Measurements from ENCODE around the gene APP.
"Not testable (repeated sequence)": the region's sequence is repeated elsewhere in the genome, so short reads cannot be mapped to it uniquely, and the experiment has no call there.

Gene APP

DNA sequence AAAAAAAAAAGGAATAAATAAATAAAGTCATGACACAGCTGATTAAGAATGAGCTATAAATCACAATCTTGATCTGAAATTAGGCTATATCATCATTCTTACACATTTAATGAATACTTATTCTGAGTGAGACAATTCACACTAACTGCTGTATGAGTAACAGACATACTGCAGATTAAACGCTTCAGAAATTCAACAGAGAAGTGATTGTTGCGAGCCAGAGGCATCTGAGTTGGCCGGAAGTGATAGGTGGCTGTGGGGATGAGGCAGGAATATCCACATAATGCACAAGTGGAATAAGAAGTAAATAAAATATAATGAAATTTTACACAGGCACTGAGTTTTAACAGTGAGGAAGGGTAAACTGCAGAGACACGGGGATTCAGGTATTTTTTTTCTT is 142.4 kb downstream of the APP start:
- in situ Hi-C loops (cut with HindIII; ENCODE audit: low sequenced_read_pairs): no loop called here

DNA sequence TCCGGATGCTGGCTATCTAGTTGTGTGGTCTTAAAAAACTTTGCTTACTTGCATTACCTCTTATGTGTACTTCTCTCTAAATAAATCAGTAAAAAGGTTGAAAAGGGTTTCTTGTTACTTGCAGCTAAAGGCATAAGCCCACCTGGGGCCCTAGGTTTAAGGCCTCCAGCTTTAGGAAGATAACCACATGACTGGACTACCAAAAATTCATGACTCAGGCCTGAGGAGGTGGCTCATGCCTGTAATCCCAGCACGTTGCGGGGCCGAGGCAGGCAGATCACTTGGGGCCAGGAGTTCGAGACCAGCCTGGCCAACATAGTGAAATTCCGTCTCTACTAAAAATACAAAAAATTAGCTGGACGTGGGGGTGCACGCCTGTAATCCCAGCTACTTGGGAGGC is 142.9 kb downstream of the APP start:
- in situ Hi-C loops (cut with HindIII; ENCODE audit: low sequenced_read_pairs): no loop called here

DNA sequence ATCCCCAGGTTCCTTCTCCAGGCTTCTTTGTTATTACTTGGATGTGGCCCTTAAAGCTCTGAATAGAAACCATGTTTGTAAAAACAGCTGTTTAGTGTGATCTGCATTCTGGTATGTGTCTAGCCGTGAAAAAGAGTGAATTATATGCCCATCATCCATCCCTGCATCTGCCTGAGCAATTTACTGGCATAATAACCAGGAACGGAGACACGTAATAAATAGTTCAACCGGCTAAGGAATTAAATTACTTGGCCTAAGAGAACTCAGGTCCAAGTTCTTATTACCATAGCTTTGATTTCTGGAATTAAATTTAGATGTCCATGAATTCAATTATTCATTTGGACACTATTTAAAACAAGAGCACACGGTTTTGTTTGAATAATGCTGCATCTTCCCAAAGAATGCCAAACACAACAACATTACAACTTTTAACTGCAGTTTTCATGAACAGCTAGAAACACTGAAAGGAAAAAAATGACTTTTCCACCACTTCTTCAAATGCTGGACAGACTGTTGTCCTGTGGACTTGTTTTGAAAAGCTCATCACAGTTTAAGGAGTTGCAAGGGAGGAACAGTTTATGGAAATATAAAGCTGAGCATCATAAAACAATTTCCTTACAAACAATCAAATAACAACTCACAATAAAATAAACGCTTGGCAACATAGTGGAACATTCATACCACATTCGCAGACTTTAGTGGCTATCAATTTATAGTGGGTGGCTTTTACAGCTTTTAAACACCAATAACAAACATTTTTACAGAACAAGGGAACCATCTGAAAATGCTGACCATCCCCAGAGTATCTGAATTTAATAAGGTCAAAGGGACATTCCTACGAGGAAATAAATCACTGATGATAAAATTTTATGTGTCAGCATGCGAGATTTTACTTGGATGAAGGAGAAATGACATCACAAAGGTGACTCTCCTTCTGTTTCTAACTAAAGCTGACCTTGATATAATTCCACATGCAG is 144.7 kb downstream of the APP start:
- in situ Hi-C loops (cut with HindIII; ENCODE audit: low sequenced_read_pairs): no loop called here

DNA sequence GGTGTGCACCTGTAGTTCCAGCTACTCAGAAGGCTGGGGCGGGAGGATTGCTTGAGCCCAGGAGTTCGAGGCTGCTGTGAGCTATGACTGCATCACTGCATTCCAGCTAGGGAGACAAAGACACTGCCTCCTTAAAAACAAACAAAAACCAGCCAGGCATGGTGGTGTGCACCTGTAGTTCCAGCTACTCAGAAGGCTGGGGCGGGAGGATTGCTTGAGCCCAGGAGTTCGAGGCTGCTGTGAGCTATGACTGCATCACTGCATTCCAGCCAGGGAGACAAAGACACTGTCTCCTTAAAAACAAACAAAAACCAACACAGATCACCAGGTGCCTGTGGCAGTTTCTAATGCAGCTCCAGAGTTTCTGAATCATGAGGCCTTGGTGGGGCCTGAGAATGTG is 147.2 kb downstream of the APP start:
- in situ Hi-C loops (cut with HindIII; ENCODE audit: low sequenced_read_pairs): not testable (repeated sequence)

DNA sequence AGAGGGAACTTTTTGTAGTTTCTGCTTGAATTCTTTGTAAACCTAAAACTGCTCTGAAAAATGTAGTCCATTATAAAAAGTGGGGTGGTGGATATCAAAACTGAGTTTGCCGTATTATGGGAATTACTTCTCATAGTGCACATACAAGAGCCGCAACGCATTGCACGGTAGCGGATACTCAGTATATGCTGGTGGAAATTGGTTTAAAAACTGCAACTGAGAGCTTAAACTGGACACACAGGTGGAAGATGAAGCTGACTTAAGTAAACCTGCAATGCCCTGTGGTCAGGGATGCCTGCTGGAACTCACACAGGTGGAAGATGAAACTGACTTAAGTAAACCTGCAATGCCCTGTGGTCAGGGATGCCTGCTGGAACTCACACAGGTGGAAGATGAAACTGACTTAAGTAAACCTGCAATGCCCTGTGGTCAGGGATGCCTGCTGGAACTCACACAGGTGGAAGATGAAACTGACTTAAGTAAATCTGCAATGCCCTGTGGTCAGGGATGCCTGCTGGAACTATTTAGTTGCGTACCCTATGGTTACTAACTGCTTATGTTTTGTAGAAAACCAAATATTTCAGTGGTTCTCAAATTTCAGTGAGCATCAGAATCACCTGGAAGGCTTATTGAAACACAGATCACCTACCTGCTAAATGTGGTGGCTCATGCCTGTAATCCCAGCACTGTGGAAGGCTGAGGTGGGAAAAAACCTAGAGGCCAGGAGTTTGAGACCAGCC is 147.8 kb downstream of the APP start:
- in situ Hi-C loops (cut with HindIII; ENCODE audit: low sequenced_read_pairs): not testable (repeated sequence)

GRCh38 chr21:26020510-26020909 is 150.1 kb downstream of the APP start:
- in situ Hi-C loops (cut with HindIII; ENCODE audit: low sequenced_read_pairs): no loop called here

DNA sequence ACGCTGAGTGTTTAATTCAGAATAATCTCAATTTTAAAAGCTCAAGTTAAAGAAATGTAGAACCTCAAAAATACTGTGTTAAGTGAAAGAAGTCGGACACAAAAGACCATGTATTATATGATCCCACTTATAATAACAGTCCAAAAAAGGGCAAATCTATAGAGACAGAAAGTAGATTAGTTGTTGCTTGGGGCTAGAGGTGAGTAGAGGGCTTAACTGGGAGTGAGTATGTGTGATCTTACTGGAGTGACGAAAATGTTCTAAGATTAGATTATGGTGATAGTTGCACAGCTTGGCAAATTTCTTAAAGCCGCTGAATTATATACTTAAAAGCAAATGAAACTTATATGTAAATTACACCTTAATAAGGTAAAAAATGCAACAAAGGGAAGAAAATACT is 150.5 kb downstream of the APP start:
- in situ Hi-C loops (cut with HindIII; ENCODE audit: low sequenced_read_pairs): no loop called here

- in situ Hi-C loops (cut with HindIII; ENCODE audit: low sequenced_read_pairs): no loop called here
These were observed 151.3 kb downstream of the APP start for GRCh38 chr21:26019236-26019635.

- in situ Hi-C loops (cut with HindIII; ENCODE audit: low sequenced_read_pairs): no loop called here
These were observed 156.6 kb downstream of the APP start for GRCh38 chr21:26013970-26014369.

DNA sequence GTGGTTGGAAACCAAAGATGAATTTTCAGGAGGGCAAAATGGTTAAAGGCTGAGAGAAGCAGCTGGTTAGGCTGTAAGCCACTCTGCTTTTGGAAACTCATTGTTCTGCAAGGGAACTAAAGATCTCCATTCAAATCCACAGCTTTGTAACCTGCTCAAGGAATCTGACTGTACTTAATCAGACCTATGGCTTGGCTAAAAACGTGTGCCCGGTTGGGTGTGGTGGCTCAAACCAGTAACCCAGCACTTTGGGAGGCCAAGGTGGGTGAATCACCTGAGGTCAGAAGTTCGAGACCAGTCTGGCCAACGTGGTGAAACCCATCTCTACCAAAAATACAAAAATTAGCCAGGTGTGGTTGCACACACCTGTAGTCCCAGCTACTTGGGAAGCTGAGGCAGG is 158.1 kb downstream of the APP start:
- in situ Hi-C loops (cut with HindIII; ENCODE audit: low sequenced_read_pairs): not testable (repeated sequence)

GRCh38 chr21:26011292-26011940 is 159.2 kb downstream of the APP start:
- in situ Hi-C loops (cut with HindIII; ENCODE audit: low sequenced_read_pairs): no loop called here

GRCh38 chr21:26007951-26008498 is 162.5 kb downstream of the APP start:
- in situ Hi-C loops (cut with HindIII; ENCODE audit: low sequenced_read_pairs): no loop called here

DNA sequence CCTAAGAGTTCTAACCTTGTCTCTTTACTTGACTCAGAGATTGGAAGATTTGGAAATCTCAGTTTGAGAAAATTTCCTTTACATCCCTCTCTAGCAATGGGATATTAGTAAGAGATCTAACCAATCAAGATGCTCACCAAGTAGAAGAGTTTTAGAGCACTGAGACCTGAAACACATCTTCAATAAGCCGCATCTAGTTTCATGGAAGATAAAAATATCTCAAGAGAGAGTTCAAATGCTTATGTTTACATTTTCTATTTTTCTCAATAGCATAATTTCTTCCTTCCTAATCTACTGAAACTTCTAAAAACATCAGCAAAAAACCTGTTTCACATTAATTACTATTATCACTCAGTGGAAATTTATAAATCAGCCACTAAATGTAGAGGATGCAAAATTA is 165.1 kb downstream of the APP start:
- in situ Hi-C loops (cut with HindIII; ENCODE audit: low sequenced_read_pairs): no loop called here

- in situ Hi-C loops (cut with HindIII; ENCODE audit: low sequenced_read_pairs): no loop called here
These were observed 167.2 kb downstream of the APP start for GRCh38 chr21:26003404-26003803.

- in situ Hi-C loops (cut with HindIII; ENCODE audit: low sequenced_read_pairs): no loop called here
These were observed 169.2 kb downstream of the APP start for GRCh38 chr21:26001356-26001755.

DNA sequence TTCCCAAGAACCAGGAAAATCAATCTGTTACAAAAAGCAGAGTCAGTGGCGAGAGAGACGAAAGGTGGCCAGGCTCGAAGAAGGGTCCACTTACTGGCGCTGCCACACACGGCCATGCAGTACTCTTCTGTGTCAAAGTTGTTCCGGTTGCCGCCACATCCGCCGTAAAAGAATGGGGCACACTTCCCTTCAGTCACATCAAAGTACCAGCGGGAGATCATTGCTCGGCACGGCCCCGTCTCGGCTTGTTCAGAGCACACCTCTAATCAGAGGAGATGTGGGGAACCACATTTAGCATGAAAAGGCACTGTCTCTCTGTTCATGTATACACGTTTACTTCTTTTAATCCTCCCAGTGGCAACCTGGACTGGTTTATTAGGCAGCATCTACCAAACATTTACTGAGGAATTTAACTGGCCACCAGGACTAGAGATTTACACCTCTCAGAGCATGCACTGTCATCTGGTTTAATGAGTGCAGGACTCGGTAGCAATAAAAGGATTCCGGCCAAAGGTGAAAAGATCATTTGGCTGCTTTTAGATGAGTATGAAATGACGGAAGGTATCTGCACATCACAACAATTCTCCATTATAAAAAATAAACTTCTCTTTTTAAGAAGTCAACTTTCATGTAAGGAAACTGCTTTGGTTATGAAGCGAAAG is 170.5 kb downstream of the APP start:
- in situ Hi-C loops (cut with HindIII; ENCODE audit: low sequenced_read_pairs): no loop called here

GRCh38 chr21:25997788-25998611 is 172.6 kb downstream of the APP start:
- in situ Hi-C loops (cut with HindIII; ENCODE audit: low sequenced_read_pairs): no loop called here

DNA sequence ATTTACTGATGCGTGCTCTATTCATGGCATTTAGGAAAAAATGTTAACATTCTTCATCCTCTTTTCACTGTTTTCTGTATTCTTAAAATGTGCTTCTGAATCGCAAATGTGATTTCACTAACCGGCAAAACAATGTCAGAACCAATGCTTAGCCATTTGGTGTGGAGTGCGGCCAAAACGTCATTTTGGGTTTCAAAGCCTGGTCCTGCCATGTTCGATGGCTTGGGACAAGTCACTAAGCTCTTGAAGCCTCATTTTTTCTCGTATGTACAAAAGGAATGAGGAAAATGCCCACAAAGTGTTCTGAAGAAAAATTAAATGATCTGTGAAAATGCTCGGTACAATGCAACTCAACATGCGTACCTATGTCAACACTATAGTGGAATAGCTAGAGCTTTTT is 175.3 kb downstream of the APP start:
- in situ Hi-C loops (cut with HindIII; ENCODE audit: low sequenced_read_pairs): no loop called here

DNA sequence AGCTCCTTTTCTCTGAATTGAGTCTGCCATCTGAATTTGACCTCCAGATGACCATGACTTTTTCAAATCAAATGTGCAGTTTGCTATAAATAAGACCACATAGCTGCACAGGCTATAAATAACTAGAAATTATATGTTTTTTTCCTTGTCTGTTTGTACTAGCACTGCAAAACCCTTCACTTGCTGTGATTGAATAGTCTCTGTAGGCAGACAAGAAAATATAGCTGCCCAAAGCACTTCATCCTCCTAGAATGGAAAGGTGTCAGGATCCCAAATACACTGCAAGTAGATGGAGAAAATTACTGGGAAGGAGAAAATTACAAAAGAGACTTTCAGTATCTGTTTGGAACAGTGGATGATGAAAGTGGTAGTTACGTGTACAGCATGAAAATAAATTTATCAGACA is 175.8 kb downstream of the APP start:
- in situ Hi-C loops (cut with HindIII; ENCODE audit: low sequenced_read_pairs): no loop called here

DNA sequence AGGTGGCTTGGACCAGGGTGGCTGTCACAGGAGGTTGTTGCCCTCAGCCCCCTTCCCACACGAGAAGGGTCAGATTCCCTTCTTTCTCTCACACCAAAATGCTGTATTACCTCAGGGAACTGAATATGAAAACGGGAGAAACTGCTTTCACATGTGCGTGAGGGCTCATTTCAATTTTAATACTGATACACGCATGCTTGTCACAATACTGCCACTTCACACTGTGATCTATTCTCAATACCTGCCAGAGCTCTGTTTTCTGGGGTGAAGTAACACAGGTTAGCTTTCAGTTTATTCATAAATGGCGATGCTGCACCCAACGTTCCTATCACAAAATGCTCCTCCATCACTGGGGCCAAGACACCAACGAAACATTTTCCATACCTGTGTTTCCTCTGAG is 181.8 kb downstream of the APP start:
- in situ Hi-C loops (cut with HindIII; ENCODE audit: low sequenced_read_pairs): no loop called here
